ENCODE results near the gene HIVEP3.

The HIVEP3 gene

GRCh38 chr1:41478118-41478748 lies 440.5 kb downstream of the HIVEP3 start:
- DNase-seq (ENCODE audit: low read depth in 2 of 3, low spot score in 1 of 3), result no peak

DNA sequence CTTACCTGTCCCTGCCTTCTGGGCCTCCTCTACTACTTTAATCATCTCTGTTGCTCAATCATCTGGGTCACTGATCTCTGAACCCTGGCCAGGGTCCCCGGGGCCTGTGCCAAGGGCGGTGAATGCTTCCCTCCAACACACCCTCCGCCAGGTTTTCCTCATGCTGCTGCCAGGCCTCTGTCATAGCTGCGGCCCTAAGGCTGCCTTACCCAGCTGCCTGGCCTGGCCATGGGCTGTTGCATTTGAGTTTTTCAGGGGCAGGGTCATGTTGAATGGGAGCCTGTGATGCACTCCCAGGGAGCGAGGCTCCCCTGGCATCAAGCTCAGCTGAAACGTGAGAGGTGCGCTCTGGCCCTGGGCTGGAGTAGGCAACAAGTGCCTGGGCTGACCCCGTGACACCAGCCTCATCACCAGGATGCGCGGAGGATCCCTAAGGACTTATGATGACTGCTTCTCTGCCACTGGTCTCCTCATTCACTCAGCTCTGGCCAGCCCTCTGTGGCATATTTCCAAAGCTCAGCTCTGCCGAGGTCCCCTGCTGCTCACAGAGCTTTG lies 441.8 kb downstream of the HIVEP3 start:
- DNase-seq (ENCODE audit: low read depth in 2 of 3, low spot score in 1 of 3), result no peak

- no peak for DNase-seq (ENCODE audit: low read depth in 2 of 3, low spot score in 1 of 3)
Measured at GRCh38 chr1:41475859-41476567, 442.7 kb downstream of the HIVEP3 start.

GRCh38 chr1:41475346-41475745 lies 443.4 kb downstream of the HIVEP3 start:
- DNase-seq (ENCODE audit: low read depth in 2 of 3, low spot score in 1 of 3), result no peak

DNA sequence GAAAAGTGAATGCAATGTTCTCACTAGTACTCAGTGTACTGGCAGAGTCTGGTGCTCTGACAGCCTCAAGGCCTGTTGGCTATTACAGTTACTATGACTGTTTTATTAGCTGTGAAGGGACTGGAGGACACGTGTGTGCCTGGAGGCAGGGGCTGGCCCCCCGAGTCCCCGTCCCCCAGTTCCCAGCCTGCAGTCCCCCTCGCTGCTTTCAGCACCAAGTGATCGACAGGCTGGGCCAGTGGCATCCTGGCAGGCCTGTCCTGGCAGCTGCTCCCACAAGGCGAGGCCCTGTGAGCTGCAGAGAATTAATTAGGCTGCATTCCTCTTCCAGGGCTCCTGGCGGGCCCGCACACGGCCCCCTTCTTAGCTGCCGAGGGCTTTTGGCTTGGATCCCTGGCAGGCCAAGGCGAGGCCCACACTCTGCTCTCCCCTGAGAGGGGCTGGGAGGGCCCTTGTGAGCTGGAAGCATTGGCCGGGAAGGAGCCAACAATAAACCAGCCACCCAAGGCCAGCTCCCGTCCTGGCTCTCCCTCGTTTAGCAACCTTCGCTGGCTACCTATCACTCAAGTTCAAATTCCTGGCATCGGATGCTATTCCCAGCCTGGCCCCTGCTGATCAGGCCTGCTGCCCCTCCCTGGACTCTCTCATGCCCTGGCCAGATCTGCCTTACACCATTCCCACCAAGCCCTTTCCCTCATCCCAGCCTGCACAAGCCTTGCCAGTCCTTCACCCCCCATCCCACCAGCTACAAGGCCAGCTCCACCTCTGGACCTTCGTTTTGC lies 444.0 kb downstream of the HIVEP3 start:
- no peak for DNase-seq (ENCODE audit: low read depth in 2 of 3, low spot score in 1 of 3)

DNA sequence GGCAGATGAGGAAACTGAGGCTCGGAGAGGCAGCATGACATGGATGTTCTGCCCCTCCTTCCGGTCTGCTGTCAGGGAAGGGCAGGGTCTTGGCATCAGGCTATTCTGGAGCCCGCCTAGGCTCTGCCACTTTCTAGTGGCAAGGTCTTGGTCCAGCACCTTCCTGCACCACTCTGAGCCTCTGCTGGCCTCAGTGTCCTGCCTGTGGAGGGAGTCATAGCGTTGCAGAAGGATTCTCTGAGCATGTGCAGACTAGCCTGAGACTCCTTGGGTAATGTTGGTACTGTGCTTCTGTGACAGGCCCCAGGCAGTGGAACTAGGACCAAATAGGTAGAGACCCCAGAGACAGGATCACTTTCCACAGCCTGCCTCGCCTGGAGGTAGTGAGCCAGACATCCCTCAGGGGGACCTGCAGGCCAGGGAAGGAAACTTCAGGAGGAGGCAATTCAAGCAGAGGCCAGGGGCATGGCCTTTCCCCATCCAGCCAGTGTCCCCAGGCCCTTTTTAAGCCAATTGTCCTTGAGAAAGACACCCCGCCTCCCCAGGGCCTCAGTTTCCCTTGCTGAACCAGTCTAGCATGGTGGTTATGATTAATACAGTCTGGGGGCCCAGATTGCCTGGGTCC lies 444.9 kb downstream of the HIVEP3 start:
- DNase-seq (ENCODE audit: low read depth in 2 of 3, low spot score in 1 of 3), result no peak

DNA sequence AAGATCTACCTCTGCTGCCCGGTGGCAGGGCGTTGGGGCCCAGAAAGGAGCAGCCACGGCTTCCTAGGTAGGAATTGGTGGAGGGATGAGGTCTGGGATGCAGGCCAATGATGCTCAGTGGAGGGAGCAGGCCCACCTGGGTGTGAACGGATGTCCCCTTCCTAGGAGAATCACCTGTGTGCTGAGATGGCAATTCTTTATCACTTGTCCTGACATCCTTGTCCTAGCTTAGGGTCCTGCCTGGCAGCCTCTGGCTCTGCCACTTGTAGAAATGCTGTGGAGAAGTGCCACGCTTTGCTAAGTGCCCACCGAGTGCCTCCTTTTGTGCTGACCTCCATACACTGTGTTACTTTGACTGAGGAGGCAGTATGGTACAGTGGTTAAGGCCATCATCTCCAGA lies 447.1 kb downstream of the HIVEP3 start:
- DNase-seq (ENCODE audit: low read depth in 2 of 3, low spot score in 1 of 3), result no peak

GRCh38 chr1:41469706-41470105 lies 449.0 kb downstream of the HIVEP3 start:
- no peak for DNase-seq (ENCODE audit: low read depth in 2 of 3, low spot score in 1 of 3)

DNA sequence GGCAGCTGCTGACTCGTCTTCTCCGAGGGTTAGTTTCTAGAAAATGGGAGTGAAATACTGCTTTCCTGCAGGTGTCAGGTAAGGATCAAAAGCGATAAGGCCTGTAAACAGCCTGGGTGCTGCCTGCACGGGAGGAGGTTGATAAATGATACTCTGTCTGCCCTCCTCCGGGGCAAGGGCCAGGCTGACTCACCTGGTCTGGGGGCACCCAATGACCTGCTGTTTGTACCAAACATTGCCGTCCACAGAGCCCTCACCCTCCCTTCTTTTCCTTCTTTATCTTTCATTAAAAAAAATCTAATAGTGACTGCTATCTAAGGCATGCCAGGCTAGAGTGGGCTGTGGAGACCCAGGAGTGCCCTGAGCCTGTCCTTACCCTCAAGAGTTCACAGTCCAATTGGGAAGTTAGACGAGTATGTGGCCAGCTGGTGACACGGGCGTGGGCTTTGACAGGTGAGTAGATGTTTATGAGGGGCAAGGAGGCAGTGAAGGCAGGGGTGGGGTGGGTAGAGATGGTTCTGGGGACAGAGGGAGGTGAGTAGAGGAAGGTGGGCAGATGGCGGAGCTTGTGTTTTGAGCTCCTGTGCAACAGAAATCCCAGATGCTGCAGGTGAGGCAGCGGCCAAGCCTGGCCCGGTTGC lies 450.5 kb downstream of the HIVEP3 start:
- DNase-seq (ENCODE audit: low read depth in 2 of 3, low spot score in 1 of 3), result no peak

DNA sequence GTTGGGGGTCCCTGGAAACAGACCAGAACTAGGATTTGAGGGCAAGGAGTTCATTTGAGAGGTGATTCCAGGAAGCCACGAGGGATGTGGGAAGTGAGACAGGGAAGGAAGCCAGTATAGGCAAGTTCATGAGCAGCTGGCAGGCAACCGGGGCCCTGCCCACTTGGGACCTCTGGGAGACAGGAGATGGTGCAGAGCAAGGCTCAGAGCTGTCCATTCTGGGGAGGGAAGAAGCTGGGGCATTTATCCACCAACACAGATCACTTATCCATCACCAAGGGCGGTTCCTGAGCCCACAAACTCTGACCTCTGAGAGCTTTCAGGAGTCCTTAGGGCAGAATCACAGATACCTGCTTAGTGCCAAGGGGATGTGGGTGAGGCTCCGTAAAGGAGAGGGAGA lies 451.0 kb downstream of the HIVEP3 start:
- DNase-seq (ENCODE audit: low read depth in 2 of 3, low spot score in 1 of 3), result no peak

DNA sequence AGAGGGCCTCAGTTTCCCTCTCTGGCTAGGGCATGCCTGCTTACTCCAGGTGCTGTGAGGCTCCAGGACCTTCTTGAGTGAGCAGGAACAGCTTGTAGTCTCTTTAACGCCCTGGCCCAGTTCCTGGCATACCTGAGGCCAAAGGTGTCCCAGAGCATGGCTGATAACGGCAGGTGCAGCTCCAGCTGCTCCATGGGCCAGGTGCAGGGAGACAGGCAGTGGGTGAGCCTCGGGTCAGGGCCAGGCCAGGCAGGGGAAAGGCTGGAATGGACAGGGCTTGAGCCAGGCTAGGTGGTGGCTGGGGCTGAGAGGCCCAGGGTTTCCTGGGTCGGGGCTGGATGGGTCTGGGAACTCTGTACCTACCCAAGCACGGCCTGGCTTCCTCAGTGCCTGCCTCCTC lies 452.6 kb downstream of the HIVEP3 start:
- no peak for DNase-seq (ENCODE audit: low read depth in 2 of 3, low spot score in 1 of 3)

DNA sequence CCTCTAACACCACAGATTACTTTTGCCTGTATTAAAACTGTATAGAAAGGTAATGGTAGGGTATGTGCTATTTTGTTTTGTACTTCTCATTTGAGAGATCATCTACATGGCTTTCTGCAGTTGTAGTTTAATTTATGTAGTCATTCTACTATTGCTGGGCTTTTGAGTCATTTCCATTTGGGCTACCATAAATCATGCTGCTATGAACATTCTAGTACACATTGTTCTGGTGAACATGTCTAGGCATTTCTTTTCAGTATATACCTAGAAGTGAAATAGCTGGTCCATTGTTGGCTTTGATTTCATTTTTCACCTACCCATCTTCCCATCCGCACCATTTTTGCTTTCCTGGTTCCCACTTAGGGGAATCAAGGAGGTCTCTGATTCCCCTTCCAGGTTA lies 453.0 kb downstream of the HIVEP3 start:
- DNase-seq (ENCODE audit: low read depth in 2 of 3, low spot score in 1 of 3), result no peak

DNA sequence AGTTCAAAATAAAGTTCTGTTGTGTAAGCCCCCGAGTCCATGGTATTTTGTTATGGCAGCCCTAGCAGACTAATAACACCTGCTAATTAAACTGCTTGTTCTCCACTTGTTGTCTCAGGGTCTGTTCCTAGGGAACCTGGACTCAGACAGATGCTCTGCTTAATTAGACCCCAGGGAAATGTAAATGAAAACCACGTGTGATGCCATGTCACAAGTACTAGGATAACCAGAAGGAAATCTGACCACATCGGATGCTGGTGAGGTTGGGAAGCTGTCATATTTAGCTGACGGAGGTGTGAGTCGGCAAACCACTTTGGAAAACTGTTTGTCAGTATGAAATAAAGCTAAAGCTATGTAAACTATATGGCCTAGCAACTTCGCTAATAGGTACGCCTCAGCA lies 453.8 kb downstream of the HIVEP3 start:
- no peak for DNase-seq (ENCODE audit: low read depth in 2 of 3, low spot score in 1 of 3)

DNA sequence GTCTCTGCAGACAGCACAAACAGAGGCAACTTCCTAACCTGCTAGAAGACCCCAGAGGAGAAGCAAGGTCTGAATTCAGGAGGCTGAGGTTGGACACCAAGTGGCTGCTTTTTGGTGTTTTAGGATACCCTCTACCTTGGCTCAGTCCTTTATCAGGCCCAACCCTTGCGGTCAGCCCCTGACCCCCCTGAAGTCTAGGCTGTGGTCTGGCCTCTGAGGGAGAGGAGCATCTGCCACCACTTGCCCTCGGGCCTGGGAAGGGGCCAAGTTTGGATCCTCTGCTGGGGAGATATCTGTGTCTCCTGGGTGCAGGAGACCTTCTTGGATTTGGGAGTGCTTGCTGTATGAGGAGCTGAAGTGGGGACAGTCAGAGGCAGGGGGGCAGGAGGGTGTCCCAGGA lies 455.2 kb downstream of the HIVEP3 start:
- DNase-seq (ENCODE audit: low read depth in 2 of 3, low spot score in 1 of 3), result no peak

DNA sequence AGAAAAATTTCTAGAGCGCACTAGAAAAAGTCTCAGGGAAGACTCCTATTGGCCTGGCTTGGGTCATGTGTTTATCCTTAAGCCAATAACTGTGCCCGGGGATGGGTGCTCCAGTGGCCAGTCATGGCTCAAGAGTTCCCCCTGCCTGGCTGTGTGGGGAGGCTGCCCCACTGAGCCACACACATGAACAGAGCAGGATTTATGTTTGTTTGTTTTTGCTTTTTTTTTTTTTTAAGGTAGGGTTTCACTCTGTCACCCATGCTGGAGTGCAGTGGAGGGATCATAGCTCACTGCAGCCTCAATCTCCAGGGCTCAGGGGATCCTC lies 456.1 kb downstream of the HIVEP3 start:
- no peak for DNase-seq (ENCODE audit: low read depth in 2 of 3, low spot score in 1 of 3)

DNA sequence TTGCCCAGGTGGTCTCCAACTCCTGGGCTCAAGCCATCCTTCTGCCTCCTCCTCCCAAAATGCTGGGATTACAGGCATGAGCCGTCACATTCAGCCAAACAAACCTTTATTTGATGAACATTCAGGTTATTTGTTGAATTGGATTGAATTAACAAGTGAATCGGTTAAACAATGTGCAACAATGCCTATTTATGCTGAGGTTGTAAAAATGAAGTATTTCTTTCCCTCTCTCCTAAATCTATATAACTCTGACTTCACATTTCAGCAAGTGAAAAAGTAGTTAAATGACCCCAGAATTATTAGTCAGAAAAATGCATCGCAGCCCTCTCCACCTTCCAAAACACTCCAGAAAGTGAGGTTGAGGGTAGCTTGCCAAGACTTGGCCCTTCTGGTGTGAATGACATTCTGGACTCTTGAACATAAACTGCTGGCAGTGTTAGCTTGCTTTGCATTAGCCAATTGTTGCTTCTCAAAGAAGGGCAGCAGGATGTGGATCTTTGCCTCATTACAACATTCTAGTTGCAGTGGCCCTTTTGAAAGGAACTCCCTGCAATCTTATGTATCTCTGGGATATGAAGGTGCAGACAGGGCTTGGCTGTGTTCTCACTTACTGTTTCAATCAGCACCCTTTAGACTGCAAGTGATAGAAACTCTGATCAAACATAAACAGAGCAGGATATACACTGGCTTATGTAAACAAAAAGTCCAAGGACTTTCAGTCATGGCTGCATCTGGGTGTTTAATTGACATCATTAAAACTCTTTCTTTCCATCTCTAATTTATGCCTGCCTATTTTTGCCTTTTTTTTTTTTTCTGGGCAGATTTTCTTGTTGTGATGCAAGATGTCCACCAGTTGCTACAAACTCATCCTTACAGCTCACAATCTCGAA lies 456.7 kb downstream of the HIVEP3 start:
- no peak for DNase-seq (ENCODE audit: low read depth in 2 of 3, low spot score in 1 of 3)

DNA sequence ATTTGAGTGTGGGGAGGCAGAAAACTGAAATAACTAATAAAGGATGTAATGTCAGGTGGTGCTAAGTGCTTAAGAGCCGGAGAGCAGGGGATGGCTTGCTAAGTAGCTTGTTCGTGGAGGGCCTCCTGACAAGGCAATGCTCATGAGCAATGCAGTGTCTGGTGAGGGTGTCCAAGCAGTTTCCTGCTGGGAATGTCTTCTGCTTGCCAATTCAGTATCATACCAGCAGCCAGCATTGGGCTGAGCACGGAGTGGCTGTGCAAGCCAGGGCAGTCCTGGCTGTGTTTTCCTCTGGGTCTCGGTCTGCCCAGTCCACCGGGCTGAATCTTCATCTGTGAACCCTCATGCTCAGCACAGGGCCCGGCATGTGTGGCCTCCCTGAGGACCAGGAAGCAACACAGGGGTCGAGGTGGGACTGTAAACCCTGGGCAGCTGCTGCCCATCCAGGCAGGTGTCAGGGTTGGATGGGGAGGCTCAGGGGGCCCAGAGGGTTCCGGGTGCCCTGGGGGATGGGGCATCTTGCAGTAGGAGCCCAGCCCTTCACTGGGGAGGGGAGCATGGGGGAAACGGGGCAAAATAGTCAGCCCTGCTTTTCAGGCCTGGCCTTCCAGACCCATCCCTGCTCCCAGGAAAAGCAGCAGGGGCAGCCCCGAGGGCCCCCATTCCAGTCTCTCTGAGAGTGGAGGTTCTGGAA lies 461.7 kb downstream of the HIVEP3 start:
- no peak for DNase-seq (ENCODE audit: low read depth in 2 of 3, low spot score in 1 of 3)

Data from stimulated activated CD4-positive, alpha-beta T cell treated with anti-CD3 and anti-CD28 coated beads, Interleukin-12 subunit alpha, Interleukin-12 subunit beta, amount 100 ng/mL, for 48 hours (primary cell).